HFFc6 (cell line): ENCODE measurements around the gene FAM163B. TPM values are rescaled to one million over a fixed set of nuclear protein-coding genes. Genes with fewer than 3 reads are reported as not detected.

Source experiments
- DNase-seq: peaks from one replicate; pipeline ENCODE4 v3.0.0-alpha.2; 2018
- H3K27ac Mint-ChIP-seq: 2 replicates; pipeline ENCODE4 v1.8.0; 2020; ENCODE audit warnings: mild to moderate bottlenecking, mixed read lengths
- H3K27me3 Mint-ChIP-seq: 2 replicates; pipeline ENCODE4 v1.8.0; 2021; ENCODE audit warnings: mild to moderate bottlenecking, moderate library complexity, mixed read lengths; ENCODE audit not compliant: insufficient read depth
- H3K36me3 Mint-ChIP-seq: 2 replicates; pipeline ENCODE4 v1.8.0; 2021; ENCODE audit warnings: low read depth, mixed read lengths
- H3K4me1 Mint-ChIP-seq: 2 replicates; pipeline ENCODE4 v1.8.0; 2020; ENCODE audit warnings: low read depth, mixed read lengths
- H3K4me3 Mint-ChIP-seq: 2 replicates; pipeline ENCODE4 v1.8.0; 2020; ENCODE audit warnings: mild to moderate bottlenecking, moderate library complexity, mixed read lengths
- H3K9me3 Mint-ChIP-seq: 2 replicates; pipeline ENCODE4 v1.8.0; 2020; ENCODE audit warnings: mild to moderate bottlenecking, mixed read lengths
- CTCF ChIP-seq: fragments of 200-600 bp; sonication (generic); IDR thresholded peaks from 2 replicates; pipeline ENCODE4 v1.5.0; 2021; ENCODE audit warnings: antibody characterized with exemption, mild to moderate bottlenecking
- total RNA-seq, 6 experiments: library from RNA; stranded (reverse); fragmentation: NEBNext Ultra II Directional; extraction: Animal tissue kit (Norgen Biotek cat#: 25700); gene quantifications; 2 replicates in 1 of 6; 3 replicates in 5 of 6; pipeline ENCODE4 v1.2.3, GENCODE V29; 2021

FAM163B gene
- total RNA-seq, 6 experiments from 2014 or later = not detected

GRCh38 chr9:133576031-133576874 lies 32.9 kb downstream of the FAM163B start:
- H3K4me1 Mint-ChIP-seq = no peaks in the 10 kb centered on the region; the same call in 1 of the 2 replicates
- H3K27ac Mint-ChIP-seq = no peak overlapping the region
- H3K27me3 Mint-ChIP-seq = peaks cover 29% of the 10 kb centered on the region
- no peak overlapping the region for H3K4me3 Mint-ChIP-seq
- DNase-seq = no peak
- H3K9me3 Mint-ChIP-seq = no peaks in the 10 kb centered on the region
- no peak for TF ChIP-seq CTCF
- no peaks in the 10 kb centered on the region for H3K36me3 Mint-ChIP-seq

GRCh38 chr9:133575186-133576030 lies 33.8 kb downstream of the FAM163B start:
- Mint-ChIP-seq H3K27me3 (peaks cover 25% of the 10 kb centered on the region), H3K9me3 (no peaks in the 10 kb centered on the region), H3K27ac (no peak overlapping the region), H3K4me1 (no peaks in the 10 kb centered on the region; the same call in 1 of the 2 replicates), H3K36me3 (no peaks in the 10 kb centered on the region), H3K4me3 (no peak overlapping the region)
- TF ChIP-seq CTCF = no peak
- DNase-seq = no peak

- no peak for TF ChIP-seq CTCF
- Mint-ChIP-seq H3K27me3 (peaks cover 27% of the 10 kb centered on the region), H3K27ac (no peak overlapping the region), H3K4me3 (no peak overlapping the region), H3K9me3 (no peaks in the 10 kb centered on the region), H3K4me1 (no peaks in the 10 kb centered on the region; the same call in 1 of the 2 replicates), H3K36me3 (no peaks in the 10 kb centered on the region)
- DNase-seq = no peak
Measured at GRCh38 chr9:133574771-133575170, 34.4 kb downstream of the FAM163B start.

GRCh38 chr9:133573791-133574515 lies 35.2 kb downstream of the FAM163B start:
- no peaks in the 10 kb centered on the region; the same call in 1 of the 2 replicates for H3K4me1 Mint-ChIP-seq
- H3K27ac Mint-ChIP-seq = no peak overlapping the region
- no peaks in the 10 kb centered on the region for H3K9me3 Mint-ChIP-seq
- TF ChIP-seq CTCF = no peak
- H3K27me3 Mint-ChIP-seq = peaks cover 26% of the 10 kb centered on the region
- no peak overlapping the region for H3K4me3 Mint-ChIP-seq
- H3K36me3 Mint-ChIP-seq = no peaks in the 10 kb centered on the region
- DNase-seq = no peak

- no peak for DNase-seq
Measured at GRCh38 chr9:133572821-133573361, 36.3 kb downstream of the FAM163B start.

More at GRCh38 chr9:133572821-133573361, 36.3 kb downstream of the FAM163B start:
- H3K4me3 Mint-ChIP-seq = no peak overlapping the region
- H3K36me3 Mint-ChIP-seq = no peaks in the 10 kb centered on the region
- H3K27me3 Mint-ChIP-seq = peaks cover 24% of the 10 kb centered on the region
- no peak for TF ChIP-seq CTCF
- no peaks in the 10 kb centered on the region for H3K9me3 Mint-ChIP-seq
- H3K4me1 Mint-ChIP-seq = no peaks in the 10 kb centered on the region; the same call in 1 of the 2 replicates
- no peak overlapping the region for H3K27ac Mint-ChIP-seq
